SU-DHL-6 (cell line): ENCODE measurements around the gene SLC19A3.
"Not testable (repeated sequence)": the region's sequence is repeated elsewhere in the genome, so short reads cannot be mapped to it uniquely, and the experiment has no call there.

Experiments
- H2AFZ ChIP-seq: fragments of 200-600 bp; sonication (generic); 2 replicates; pipeline ENCODE4 v1.6.1; 2014; ENCODE audit warnings: low read depth, mild to moderate bottlenecking, moderate library complexity, mixed read lengths, antibody characterized with exemption, low read length; ENCODE audit not compliant: severe bottlenecking
- H3F3A ChIP-seq: fragments of 200-600 bp; shearing (Covaris generic); 2 replicates; pipeline ENCODE4 v1.6.0; 2016; ENCODE audit warnings: antibody characterized with exemption, mild to moderate bottlenecking; ENCODE audit not compliant: insufficient read depth
- H3K27ac ChIP-seq: fragments of 200-600 bp; sonication (generic); 2 replicates; pipeline ENCODE4 v1.5.1; 2016; ENCODE audit warnings: low read depth, mild to moderate bottlenecking, low read length, moderate library complexity, mixed read lengths
- H3K27me3 ChIP-seq: fragments of 200-600 bp; sonication (generic), shearing (Covaris generic); 2 replicates; pipeline ENCODE4 v1.6.0; 2014; ENCODE audit warnings: mild to moderate bottlenecking, low read length
- H3K36me3 ChIP-seq: fragments of 200-600 bp; sonication (generic); 2 replicates; pipeline ENCODE4 v1.6.1; 2014; ENCODE audit warnings: mild to moderate bottlenecking, low read length, mixed read lengths
- H3K4me2 ChIP-seq: fragments of 300-600, 200-600 bp; shearing (Covaris generic), sonication (generic); 2 replicates; pipeline ENCODE4 v1.6.0; 2014; ENCODE audit warnings: low read length, low read depth, mild to moderate bottlenecking; ENCODE audit not compliant: poor library complexity, severe bottlenecking
- H3K4me3 ChIP-seq: fragments of 200-600 bp; sonication (generic); 2 replicates; pipeline ENCODE4 v1.5.1; 2014; ENCODE audit warnings: antibody characterized with exemption, low read length, mild to moderate bottlenecking, mixed read lengths; ENCODE audit not compliant: insufficient read depth, poor library complexity, severe bottlenecking
- H3K79me2 ChIP-seq: fragments of 200-600 bp; sonication (generic); 2 replicates; pipeline ENCODE4 v1.6.1; 2014; ENCODE audit warnings: mild to moderate bottlenecking, low read length, moderate library complexity; ENCODE audit not compliant: insufficient read depth
- H3K9ac ChIP-seq: fragments of 200-600 bp; sonication (generic); 2 replicates; pipeline ENCODE4 v1.7.0; 2014; ENCODE audit warnings: mild to moderate bottlenecking, low read length
- H3K9me2 ChIP-seq: fragments of 200-600 bp; sonication (generic); replicated peaks from 2 replicates; pipeline ENCODE4 v1.6.1; 2014; ENCODE audit warnings: low read length; ENCODE audit not compliant: insufficient read depth
- H3K9me3 ChIP-seq: fragments of 200-600 bp; sonication (generic); 2 replicates; pipeline ENCODE4 v1.6.1; 2014; ENCODE audit warnings: low read length, mixed read lengths; ENCODE audit not compliant: insufficient read depth
- H4K20me1 ChIP-seq: fragments of 200-600 bp; sonication (generic); 2 replicates; pipeline ENCODE4 v1.6.1; 2014; ENCODE audit warnings: low read depth, mild to moderate bottlenecking, antibody characterized with exemption, low read length, moderate library complexity, mixed read lengths
- CTCF ChIP-seq: fragments of 200-600 bp; sonication (generic); IDR thresholded peaks from one replicate; pipeline ENCODE4 v1.5.1; 2017; ENCODE audit warnings: antibody characterized with exemption, mild to moderate bottlenecking, low read length, moderate library complexity; ENCODE audit not compliant: insufficient read depth, poor library complexity, severe bottlenecking
- EZH2phosphoT487 ChIP-seq: fragments of 200-600 bp; sonication (generic), shearing (Covaris generic); conservative IDR thresholded peaks from 2 replicates; pipeline ENCODE4 v1.6.1; 2018; ENCODE audit warnings: mild to moderate bottlenecking, antibody characterized with exemption, low read length, moderate library complexity, mixed read lengths

Gene SLC19A3

GRCh38 chr2:227745594-227745993 is 27.8 kb upstream of the SLC19A3 start, which contains the start of gene SCYGR8:
Gene SCYGR8 (plus strand): TSS chr2:227745894. CDS start chr2:227745894, 0 bp downstream.
- Histone ChIP-seq H3K9me2 (no peaks in the 10 kb centered on the region), H3K9ac (no peak within 1 kb of the TSS), H2AFZ (no peak within 1 kb of the TSS), H3K27ac (no peak within 1 kb of the TSS), H3K36me3 (no peaks in the 10 kb centered on the region), H3K4me2 (no peak within 1 kb of the TSS), H3K9me3 (no peaks in the 10 kb centered on the region), H3F3A (no peaks in the 10 kb centered on the region), H3K4me3 (no peak within 1 kb of the TSS), H4K20me1 (no peaks in the 10 kb centered on the region), H3K79me2 (no peaks in the 10 kb centered on the region), H3K27me3 (no peaks in the 10 kb centered on the region)
- TF ChIP-seq EZH2phosphoT487 (no peak), CTCF (no peak)

GRCh38 chr2:227740705-227741104 is 22.9 kb upstream of the SLC19A3 start:
- not testable (repeated sequence) for H4K20me1 ChIP-seq, H3K9me2 ChIP-seq, H3K9me3 ChIP-seq, H3K4me3 ChIP-seq, H3K36me3 ChIP-seq, H3K27ac ChIP-seq, H3K9ac ChIP-seq, H3K4me2 ChIP-seq, H3K27me3 ChIP-seq, H3K79me2 ChIP-seq, H3F3A ChIP-seq, H2AFZ ChIP-seq

- Histone ChIP-seq H3K79me2 (no peaks in the 10 kb centered on the region), H3K36me3 (no peaks in the 10 kb centered on the region), H3K27ac (no peak overlapping the region), H3K27me3 (no peaks in the 10 kb centered on the region), H3K4me3 (no peak overlapping the region), H3K4me2 (no peak overlapping the region), H3K9ac (no peak overlapping the region), H3F3A (no peaks in the 10 kb centered on the region), H3K9me2 (no peaks in the 10 kb centered on the region), H4K20me1 (no peaks in the 10 kb centered on the region), H3K9me3 (no peaks in the 10 kb centered on the region), H2AFZ (no peak overlapping the region)
- no peak for TF ChIP-seq CTCF
- no peak for TF ChIP-seq EZH2phosphoT487
These were observed 21.5 kb upstream of the SLC19A3 start for GRCh38 chr2:227739351-227739750.

GRCh38 chr2:227728035-227728434 is 10.2 kb upstream of the SLC19A3 start, which contains the start of gene SCYGR7:
Gene SCYGR7 (plus strand): TSS chr2:227728335. CDS start chr2:227728335, 0 bp downstream.
- Histone ChIP-seq H3K79me2 (no peaks in the 10 kb centered on the region), H3K4me2 (no peak within 1 kb of the TSS), H3F3A (no peaks in the 10 kb centered on the region), H3K36me3 (no peaks in the 10 kb centered on the region), H3K9me2 (no peaks in the 10 kb centered on the region), H3K27me3 (no peaks in the 10 kb centered on the region), H3K4me3 (no peak within 1 kb of the TSS), H3K9ac (no peak within 1 kb of the TSS), H3K9me3 (no peaks in the 10 kb centered on the region), H2AFZ (no peak within 1 kb of the TSS), H3K27ac (no peak within 1 kb of the TSS), H4K20me1 (no peaks in the 10 kb centered on the region)
- TF ChIP-seq EZH2phosphoT487: no peak
- no peak for TF ChIP-seq CTCF
